Ovary (tissue), 3 donors: ENCODE results near the gene EPHA2.

ENCODE experiments used
- CTCF ChIP-seq, 3 donors: fragments of 450-650 bp in 2 of 3; fragments of 200-600 bp in 1 of 3; IDR thresholded peaks; one replicate each; pipeline versions ENCODE4 v1.5.1 to v1.8.0; 2016 to 2022; ENCODE audit warnings: antibody characterized with exemption in 3 of 3, mild to moderate bottlenecking in 1 of 3
- EP300 ChIP-seq: sonication (generic); formaldehyde crosslinking; IDR thresholded peaks from one replicate; pipeline ENCODE4 v1.6.1; 2017; ENCODE audit warnings: antibody characterized with exemption
- donor health status: DM: no; HTN: no; CAD: no.

- TF ChIP-seq EP300 (no peak), CTCF (IDR thresholded peaks at IDR 0.05) (no peak)
Observed at GRCh38 chr1:16175610-16176553, 20.0 kb upstream of the EPHA2 start.
